Non-pigmented ciliary epithelial cell (primary cell): ENCODE measurements around the gene POU4F2.

Experiments
- DNase-seq: peaks from one replicate; pipeline ENCODE4 v3.0.0-alpha.2; 2010; ENCODE audit warnings: low read depth

The POU4F2 gene

DNA sequence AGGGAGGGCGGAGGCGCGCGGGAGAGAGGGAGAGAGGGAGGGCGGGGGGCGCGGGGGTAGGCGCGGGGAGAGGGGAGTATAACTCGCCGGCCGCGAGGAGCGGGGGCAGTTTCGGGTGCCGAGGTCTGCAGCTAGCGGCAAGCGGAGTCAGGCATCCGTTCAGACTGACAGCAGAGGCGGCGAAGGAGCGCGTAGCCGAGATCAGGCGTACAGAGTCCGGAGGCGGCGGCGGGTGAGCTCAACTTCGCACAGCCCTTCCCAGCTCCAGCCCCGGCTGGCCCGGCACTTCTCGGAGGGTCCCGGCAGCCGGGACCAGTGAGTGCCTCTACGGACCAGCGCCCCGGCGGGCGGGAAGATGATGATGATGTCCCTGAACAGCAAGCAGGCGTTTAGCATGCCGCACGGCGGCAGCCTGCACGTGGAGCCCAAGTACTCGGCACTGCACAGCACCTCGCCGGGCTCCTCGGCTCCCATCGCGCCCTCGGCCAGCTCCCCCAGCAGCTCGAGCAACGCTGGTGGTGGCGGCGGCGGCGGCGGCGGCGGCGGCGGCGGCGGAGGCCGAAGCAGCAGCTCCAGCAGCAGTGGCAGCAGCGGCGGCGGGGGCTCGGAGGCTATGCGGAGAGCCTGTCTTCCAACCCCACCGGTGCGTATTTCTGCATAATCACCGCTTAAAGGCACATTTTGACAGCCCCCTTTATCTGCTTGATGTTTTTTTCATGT is at the start of gene POU4F2:
Gene POU4F2, plus strand, starts transcription at position 108 of the 720 bp plus-strand sequence. Its CDS starts 248 bp downstream, at position 356.
- DNase-seq = no peak

DNA sequence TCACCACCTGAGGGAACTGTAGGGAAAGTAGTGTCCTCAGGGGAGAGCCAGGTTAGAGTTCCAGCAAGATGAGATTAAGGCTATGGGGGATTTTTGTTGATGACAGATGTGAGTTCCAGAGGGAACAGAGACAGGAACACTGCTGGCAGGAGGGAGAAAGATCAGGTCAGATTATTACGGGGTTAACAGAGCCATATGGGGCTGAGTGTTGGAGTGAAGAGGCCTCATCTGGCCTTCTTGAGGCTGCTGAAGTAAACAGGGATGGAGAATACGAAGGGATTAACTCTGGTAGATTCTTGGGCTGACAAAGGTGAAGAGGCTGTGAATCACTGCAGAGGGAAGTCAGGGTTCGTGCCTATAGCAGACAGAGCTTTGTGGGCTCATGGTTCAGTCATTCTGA is 47.9 kb upstream of the POU4F2 start:
- no peak for DNase-seq

DNA sequence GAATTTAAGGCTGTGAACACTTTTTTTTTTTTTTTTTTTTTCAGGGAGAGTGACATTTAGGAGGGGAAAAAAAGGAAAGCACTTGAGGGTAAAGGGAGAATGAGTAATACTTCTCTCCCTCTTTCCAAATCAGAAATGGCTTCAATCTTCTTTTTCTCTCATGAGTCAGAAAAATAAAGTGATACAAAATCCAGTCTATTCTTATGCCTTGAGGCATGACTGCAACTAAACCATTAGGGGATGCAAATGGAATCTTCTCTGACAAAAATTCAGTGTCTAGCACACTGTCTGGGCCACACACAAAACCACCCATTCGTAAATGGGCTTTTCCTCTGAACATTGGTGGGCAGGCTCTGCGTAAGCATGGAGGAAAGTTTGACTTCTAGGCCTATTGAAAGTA is 46.7 kb upstream of the POU4F2 start:
- DNase-seq = no peak

GRCh38 chr4:146632770-146633470 is 5.8 kb upstream of the POU4F2 start:
- no peak for DNase-seq

DNA sequence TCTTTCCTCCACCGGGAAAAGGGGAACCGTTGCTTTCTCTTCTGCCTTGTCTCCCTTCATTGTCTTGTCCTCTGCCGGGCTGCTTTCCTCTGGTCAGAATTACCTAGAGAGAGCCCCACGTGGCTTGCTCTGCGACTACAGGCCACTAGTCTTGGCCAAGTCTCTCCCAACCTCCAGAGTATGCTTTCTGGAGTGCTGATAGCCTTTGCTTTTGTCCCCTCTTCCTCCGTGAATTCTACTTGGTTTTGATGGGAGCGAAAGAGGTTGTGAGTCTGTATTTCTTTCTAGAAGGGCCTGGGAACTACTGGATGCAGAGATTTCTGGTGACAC is 5.3 kb upstream of the POU4F2 start:
- no peak for DNase-seq

GRCh38 chr4:146634825-146635224 is 3.9 kb upstream of the POU4F2 start:
- DNase-seq = no peak

DNA sequence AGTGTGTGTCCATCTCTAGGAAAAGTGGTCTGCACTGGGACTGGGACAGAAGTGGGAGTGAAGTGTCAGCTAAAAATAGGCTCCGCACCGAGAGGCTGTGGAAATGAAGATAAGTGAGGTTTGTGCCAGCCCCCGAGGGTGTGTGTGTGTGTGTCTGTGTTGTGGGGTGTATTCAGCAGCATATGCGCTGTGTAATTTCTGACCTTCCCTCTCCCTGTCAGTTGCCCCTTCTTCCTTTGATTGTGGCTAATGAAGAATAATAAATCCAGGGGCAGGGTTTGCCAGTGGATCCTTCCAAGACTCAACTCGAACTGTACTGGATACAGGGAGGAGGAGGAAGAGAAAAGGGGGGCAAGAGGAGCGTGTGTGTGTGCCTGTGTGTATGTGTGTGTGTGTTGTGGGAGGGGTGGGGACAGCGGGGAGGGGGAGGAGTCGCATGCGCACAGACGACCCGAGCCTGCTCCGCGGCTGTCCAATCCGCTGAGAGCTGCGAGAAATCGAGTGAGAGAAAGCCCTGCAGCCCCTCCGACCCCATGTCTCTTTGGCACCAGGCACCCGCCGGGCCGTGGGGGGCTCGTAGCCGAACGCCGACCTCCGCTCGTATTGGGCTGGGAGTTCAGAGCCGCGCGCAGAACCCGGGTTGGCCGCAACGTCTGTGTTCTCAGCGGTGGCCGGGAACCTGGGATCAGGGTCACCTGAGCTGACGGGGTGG is 916 bp upstream of the POU4F2 start:
- no peak for DNase-seq

GRCh38 chr4:146638333-146638785 is 334 bp upstream of the POU4F2 start:
- DNase-seq = no peak

GRCh38 chr4:146639506-146639932 is 826 bp downstream of the POU4F2 start:
- no peak for DNase-seq

- no peak for DNase-seq
These were observed 1.4 kb downstream of the POU4F2 start for GRCh38 chr4:146640021-146640464.

- no peak for DNase-seq
These were observed 1.9 kb downstream of the POU4F2 start for GRCh38 chr4:146640465-146641061.

- DNase-seq = no peak
These were observed 3.1 kb downstream of the POU4F2 start for GRCh38 chr4:146641762-146642161.

DNA sequence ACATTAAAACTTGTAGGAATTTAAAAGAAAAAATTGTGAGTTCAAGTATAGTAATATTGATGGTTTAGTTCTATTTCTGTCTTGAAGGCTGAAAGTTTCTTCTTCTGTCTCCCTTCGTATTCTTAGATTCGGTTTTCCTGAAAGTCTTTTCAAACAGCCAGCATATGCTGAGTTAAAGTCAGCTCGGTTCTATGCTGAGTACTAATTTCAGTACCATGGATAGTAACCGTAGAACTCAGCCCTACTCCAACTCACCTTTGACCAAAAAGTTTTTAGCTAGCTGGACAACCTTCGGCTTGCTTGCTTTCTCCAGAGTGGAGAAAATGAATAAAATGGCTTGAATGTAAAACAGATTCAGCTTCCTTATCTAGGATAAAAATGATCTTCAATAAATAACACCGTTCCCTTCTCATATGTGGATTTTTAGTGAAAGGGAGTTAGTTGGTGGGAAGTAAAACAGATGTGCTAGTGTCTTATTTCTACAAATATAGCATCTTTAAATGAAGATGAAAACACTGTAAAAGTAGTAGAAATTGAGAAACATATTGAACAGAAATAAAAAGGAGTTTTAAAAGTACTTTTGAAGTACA is 5.2 kb downstream of the POU4F2 start:
- DNase-seq = no peak

DNA sequence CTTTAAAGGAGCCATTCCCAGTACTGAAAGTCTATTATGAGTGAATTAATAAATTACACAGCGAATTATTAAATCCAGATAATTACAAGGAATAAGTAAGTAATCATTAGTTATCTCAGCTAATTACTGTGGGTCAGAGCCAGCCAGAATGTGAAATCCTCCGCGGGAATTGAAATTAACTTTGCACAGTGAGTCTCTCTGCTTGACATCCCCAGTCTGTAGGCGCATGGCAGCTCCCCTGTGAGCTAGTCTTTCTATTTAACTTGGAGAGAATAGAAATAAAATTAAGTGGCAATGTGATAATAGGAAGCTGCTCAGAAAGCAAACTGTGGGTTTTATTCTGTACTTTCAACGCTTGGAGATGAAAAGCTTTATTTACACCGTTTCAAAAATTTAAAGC is 7.2 kb downstream of the POU4F2 start:
- no peak for DNase-seq

DNA sequence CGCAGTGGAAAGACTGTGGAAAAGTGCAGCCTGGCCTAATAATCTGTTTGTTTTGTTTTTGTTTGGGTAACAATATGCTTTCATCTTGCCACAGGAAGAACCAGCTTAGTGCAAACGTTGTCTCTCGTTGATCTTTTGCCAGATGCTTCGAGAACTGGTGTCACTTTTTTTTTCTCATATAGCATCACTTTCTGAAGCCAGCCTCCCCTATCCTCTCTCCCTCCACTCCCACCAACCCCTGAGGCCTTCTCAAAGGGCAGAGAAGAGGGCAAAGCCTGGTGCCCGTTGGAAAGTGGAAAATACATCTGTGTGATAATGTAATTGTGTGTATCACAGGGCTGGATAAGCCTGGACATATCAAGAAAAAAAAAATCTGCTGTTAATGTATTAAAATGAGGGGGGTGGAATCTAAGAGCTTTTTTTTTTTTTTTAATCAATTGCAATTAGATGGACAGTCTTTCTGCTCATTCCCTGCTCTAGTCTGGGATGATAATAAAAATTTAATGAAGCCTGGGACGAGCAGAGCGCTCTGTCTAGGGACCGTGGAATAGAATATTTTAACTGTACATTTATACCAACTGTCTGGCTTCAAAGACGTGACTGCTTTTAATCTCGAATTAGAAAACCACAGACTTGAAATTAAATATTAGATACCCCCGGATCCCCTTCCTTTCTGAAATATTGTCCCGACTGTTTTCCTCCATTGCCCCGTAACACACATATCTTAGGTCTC is 8.1 kb downstream of the POU4F2 start:
- DNase-seq = no peak

GRCh38 chr4:146647615-146648460 is 9.1 kb downstream of the POU4F2 start:
- DNase-seq = no peak

- DNase-seq = no peak
These were observed 9.7 kb downstream of the POU4F2 start for GRCh38 chr4:146648461-146648783.

GRCh38 chr4:146649232-146649631 is 10.5 kb downstream of the POU4F2 start:
- no peak for DNase-seq

DNA sequence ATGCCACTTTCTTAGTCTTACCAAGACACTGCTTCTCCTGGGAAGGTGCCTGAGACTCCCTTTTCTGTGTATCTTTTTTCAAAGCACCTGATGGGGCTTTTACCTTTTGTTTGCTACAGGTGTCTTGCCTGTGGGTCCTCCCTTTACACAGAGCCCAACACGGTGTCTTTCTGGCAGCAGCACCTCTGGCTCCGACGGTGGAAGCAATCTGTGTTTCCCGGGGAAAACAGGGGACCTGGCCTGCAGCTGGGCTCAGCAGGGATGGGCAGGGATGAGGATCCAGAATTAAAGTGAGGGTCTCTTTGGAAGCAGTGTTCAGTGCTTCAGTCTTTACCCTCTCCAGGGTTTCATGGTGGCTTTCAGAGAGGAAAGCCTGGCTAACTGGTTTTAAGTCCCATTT is 11.3 kb downstream of the POU4F2 start:
- no peak for DNase-seq

DNA sequence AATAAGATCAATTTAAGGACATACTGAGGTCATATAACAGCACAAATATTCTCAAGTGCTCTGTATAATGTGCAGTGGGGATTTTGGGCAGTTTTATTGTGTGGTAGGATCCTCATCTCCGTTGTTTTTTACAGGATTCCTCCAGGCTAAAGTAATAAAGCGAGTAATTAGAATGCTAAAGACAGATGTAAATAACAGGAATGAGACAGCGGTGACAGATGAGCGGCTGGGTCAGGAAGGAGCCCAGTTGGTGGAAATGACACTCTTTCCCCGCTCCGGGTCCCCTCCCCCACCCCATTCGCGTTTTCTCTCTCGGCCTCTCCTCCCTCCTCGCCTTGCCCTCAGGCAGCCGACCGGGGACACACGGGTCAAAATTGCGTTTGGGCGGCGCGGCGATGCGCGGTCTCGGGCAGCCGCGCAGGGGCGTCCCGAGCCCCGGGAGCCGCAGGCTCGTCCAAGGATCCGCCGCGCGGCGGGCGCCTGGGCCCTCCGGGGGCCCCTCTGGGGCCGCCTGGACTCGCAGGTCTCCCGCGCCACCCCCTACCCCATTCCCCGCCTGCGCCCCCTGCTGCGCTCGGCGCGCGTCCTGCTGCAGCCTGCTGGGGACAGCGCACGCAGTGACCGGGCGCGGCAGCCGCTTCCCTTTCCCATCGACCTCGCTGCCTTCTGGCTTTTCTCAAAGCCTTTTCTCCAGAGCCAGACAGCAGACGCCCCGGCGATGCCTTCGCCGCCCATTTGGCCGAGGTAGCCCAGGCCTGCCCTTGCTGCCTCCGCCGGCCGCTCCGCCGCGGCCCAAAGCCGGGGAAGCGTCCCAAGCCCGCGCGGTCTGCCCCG is 16.2 kb downstream of the POU4F2 start:
- DNase-seq = no peak
